Measurements from ENCODE around the gene POU6F2.

Gene POU6F2

GRCh38 chr7:39384386-39384785 lies 406.7 kb downstream of the POU6F2 start:
- in situ Hi-C loops (cut with HindIII; ENCODE audit: low sequenced_read_pairs): no loop called here

- in situ Hi-C loops (cut with HindIII; ENCODE audit: low sequenced_read_pairs): no loop called here
These were observed 409.0 kb downstream of the POU6F2 start for GRCh38 chr7:39386718-39387117.

- in situ Hi-C loops (cut with HindIII; ENCODE audit: low sequenced_read_pairs): no loop called here
These were observed 414.4 kb downstream of the POU6F2 start for GRCh38 chr7:39392151-39392550.

- in situ Hi-C loops (cut with HindIII; ENCODE audit: low sequenced_read_pairs): no loop called here
These were observed 416.5 kb downstream of the POU6F2 start for GRCh38 chr7:39394105-39394680.

- in situ Hi-C loops (cut with HindIII; ENCODE audit: low sequenced_read_pairs): no loop called here
These were observed 421.7 kb downstream of the POU6F2 start for GRCh38 chr7:39399458-39399857.

- in situ Hi-C loops (cut with HindIII; ENCODE audit: low sequenced_read_pairs): no loop called here
These were observed 422.3 kb downstream of the POU6F2 start for GRCh38 chr7:39399986-39400385.

GRCh38 chr7:39400836-39401235 lies 423.1 kb downstream of the POU6F2 start:
- in situ Hi-C loops (cut with HindIII; ENCODE audit: low sequenced_read_pairs): no loop called here

GRCh38 chr7:39402034-39402433 lies 424.3 kb downstream of the POU6F2 start:
- in situ Hi-C loops (cut with HindIII; ENCODE audit: low sequenced_read_pairs): no loop called here

- in situ Hi-C loops (cut with HindIII; ENCODE audit: low sequenced_read_pairs): no loop called here
These were observed 427.2 kb downstream of the POU6F2 start for GRCh38 chr7:39404907-39405306.

GRCh38 chr7:39405581-39405980 lies 427.9 kb downstream of the POU6F2 start:
- in situ Hi-C loops (cut with HindIII; ENCODE audit: low sequenced_read_pairs): no loop called here

GRCh38 chr7:39406467-39406866 lies 428.8 kb downstream of the POU6F2 start:
- in situ Hi-C loops (cut with HindIII; ENCODE audit: low sequenced_read_pairs): no loop called here

GRCh38 chr7:39407137-39407536 lies 429.4 kb downstream of the POU6F2 start:
- in situ Hi-C loops (cut with HindIII; ENCODE audit: low sequenced_read_pairs): no loop called here

GRCh38 chr7:39407723-39408122 lies 430.0 kb downstream of the POU6F2 start:
- in situ Hi-C loops (cut with HindIII; ENCODE audit: low sequenced_read_pairs): no loop called here

- in situ Hi-C loops (cut with HindIII; ENCODE audit: low sequenced_read_pairs): no loop called here
These were observed 431.2 kb downstream of the POU6F2 start for GRCh38 chr7:39408906-39409305.

GRCh38 chr7:39410582-39410981 lies 432.9 kb downstream of the POU6F2 start:
- in situ Hi-C loops (cut with HindIII; ENCODE audit: low sequenced_read_pairs): no loop called here

- in situ Hi-C loops (cut with HindIII; ENCODE audit: low sequenced_read_pairs): no loop called here
These were observed 436.0 kb downstream of the POU6F2 start for GRCh38 chr7:39413636-39414223.

GRCh38 chr7:39414224-39415035 lies 436.7 kb downstream of the POU6F2 start:
- in situ Hi-C loops (cut with HindIII; ENCODE audit: low sequenced_read_pairs): no loop called here

- in situ Hi-C loops (cut with HindIII; ENCODE audit: low sequenced_read_pairs): no loop called here
These were observed 437.5 kb downstream of the POU6F2 start for GRCh38 chr7:39415091-39415787.

- in situ Hi-C loops (cut with HindIII; ENCODE audit: low sequenced_read_pairs): no loop called here
These were observed 439.2 kb downstream of the POU6F2 start for GRCh38 chr7:39416866-39417265.

GRCh38 chr7:39417642-39418041 lies 439.9 kb downstream of the POU6F2 start:
- in situ Hi-C loops (cut with HindIII; ENCODE audit: low sequenced_read_pairs): no loop called here

GRCh38 chr7:39421251-39421650 lies 443.5 kb downstream of the POU6F2 start:
- in situ Hi-C loops (cut with HindIII; ENCODE audit: low sequenced_read_pairs): no loop called here

GRCh38 chr7:39421661-39422060 lies 444.0 kb downstream of the POU6F2 start:
- in situ Hi-C loops (cut with HindIII; ENCODE audit: low sequenced_read_pairs): no loop called here
